Measurements from ENCODE around the gene CTTN.

CTTN gene

GRCh38 chr11:70397983-70398833 lies at the start of gene CTTN:
CTTN (plus strand) TSS chr11:70398529; CDS start chr11:70407298, 8,769 bp downstream.
- DNase-seq (ENCODE audit: low read depth, low spot score): no peak

DNA sequence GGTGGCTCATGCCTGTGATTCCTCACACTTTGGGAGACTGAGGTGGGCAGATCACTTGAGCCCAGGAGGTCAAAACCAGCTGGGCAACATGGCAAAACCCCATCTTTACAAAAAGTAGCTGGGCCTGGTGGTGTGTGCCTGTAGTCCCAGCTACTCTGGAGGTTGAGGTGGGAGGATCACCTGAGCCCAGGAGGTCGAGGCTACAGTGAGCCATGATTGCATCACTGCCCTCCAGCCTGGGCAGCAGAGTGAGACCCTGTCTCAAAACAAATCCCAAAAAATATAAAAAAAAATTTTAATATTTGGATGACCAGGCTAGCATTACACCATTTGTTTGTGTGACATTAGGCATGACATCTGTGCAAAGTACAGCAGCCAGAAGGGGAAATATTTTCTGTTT lies 49.7 kb upstream of the CTTN start:
- DNase-seq (ENCODE audit: low read depth, low spot score): no peak

DNA sequence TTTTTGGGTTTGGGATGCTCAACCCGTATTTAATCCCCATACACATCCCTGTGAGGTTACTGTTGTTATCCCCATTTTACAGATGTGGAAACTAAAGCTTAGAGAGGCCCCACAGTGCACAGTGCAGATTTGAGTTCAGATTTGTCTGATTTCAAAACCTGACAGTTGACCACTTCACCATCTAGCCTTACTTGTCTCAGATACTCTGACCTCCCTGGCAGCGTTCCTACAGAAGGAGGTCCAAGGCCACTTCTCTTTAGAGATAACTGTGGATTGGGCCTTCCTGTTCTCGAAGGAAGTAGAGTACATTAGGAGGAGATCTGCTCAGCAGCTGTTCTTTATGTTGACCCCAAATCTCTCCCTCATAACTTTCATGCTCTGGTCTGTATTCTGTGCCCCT lies 46.7 kb upstream of the CTTN start:
- DNase-seq (ENCODE audit: low read depth, low spot score): no peak

GRCh38 chr11:70352100-70352499 lies 46.2 kb upstream of the CTTN start:
- no peak for DNase-seq (ENCODE audit: low read depth, low spot score)

DNA sequence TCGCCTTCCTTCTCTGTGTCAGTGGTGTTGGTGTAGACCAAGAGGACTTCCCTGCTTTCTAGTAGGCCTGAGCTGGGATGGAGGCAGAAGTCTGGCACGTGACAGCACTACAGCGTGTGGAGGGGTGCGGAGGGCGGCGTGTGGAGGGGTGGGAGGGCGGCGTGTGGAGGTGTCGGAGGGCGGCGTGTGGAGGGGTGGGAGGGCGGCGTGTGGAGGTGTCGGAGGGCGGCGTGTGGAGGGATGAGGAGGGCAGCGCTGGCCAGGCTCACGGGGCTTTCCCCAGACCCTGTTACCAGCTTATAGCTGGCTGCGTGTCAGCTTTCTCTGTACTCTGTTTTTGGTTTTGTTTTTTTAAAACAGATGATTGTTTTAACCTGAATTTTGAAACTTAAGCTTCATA lies 45.7 kb upstream of the CTTN start:
- DNase-seq (ENCODE audit: low read depth, low spot score): no peak

DNA sequence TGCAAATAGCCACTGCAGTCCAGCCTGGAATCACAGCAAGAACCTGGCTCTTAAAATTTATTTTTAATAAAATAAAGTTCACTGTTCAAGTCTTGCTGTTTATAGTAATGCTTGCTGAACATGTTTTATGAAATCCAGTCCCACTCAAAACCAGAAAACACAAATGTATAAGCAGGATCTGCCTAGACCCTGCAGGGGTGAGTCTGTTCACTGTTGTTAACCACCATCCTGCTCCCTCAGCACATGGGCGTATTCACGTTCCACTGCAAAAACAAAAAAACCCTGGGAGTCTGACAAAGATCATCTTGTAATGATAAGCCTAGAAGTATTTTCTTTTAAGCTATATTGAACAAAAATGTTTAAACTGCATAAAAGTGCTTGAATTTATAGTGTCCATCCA lies 45.0 kb upstream of the CTTN start:
- DNase-seq (ENCODE audit: low read depth, low spot score): no peak

GRCh38 chr11:70353900-70354568 lies 44.3 kb upstream of the CTTN start:
- no peak for DNase-seq (ENCODE audit: low read depth, low spot score)

DNA sequence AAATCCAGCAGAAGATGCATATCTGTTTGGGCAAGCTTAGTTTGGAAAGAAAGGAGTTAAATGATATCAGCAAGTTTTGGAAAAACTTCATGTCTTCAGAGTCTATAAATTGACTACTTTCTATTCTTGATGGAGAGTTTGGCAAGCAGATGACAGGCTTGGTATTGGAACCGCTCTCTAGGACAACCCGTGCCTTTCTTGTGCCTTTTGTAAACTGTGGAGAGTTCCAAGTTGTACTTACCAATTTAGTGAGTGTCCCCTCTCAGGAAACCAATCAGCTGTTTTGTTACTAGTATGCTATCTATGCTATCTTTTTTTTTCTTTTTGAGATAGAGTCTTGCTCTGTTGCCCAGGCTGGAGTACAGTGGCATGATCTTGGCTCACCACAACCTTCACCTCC lies 43.7 kb upstream of the CTTN start:
- DNase-seq (ENCODE audit: low read depth, low spot score): no peak

DNA sequence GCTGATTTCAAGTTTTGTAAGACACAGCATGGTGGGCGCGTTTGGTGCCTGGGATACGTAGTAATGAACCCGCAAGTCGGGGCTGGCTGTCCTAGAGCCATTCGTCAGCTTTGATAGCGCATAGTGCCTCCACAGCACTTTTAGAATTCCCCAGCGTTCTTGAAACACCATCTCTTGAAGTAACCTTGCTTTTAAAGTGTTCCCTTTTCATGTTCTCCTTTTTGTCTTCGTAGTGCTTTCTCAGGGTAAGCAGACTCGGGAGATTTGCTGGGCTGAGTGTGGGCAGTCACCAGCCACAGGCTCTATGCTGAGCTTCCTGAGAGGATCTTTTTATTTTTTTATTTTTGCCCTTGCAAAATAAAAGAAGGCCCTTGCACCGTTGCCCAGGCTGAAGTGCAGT lies 39.6 kb upstream of the CTTN start:
- DNase-seq (ENCODE audit: low read depth, low spot score): no peak

- DNase-seq (ENCODE audit: low read depth, low spot score): no peak
Observed at GRCh38 chr11:70359451-70360205, 38.7 kb upstream of the CTTN start.

DNA sequence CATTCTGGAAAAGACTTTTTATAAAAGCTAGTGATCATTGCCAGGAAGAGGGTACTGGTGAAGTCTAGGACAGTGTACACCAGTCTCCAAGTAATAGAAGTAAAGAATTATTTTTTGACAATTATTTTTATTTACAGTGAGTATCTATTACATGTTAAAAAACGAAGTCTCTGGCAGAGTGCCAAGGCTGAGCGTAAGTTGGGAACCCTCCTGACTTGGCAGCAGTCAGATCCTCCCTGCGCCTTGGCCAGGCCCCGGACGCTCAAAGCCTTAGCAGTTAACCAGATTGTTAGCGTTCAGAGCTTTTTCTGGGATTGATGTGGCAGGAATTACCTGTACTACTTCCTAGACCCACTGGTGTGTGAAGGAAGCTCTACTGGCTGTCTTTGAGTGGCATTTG lies 38.1 kb upstream of the CTTN start:
- no peak for DNase-seq (ENCODE audit: low read depth, low spot score)

DNA sequence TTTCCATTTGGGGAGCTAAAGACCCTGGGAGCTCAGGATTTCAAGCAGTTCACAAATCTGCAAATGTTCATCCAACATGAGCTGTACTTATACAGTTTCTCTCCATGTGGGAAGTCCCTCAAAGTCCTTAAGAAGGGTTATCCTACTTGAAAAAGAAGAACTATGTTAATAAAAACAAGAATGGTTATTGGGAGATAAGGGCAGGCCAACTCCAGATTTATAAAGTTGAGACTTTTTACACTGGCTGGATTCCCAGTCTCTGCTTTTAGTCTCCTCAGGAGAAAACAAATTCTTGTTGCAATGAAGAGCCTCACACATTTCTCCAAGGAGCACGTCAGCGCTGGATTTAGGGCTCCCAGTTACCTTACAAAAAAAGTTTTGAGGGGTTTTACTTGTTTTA lies 34.2 kb upstream of the CTTN start:
- DNase-seq (ENCODE audit: low read depth, low spot score): no peak

DNA sequence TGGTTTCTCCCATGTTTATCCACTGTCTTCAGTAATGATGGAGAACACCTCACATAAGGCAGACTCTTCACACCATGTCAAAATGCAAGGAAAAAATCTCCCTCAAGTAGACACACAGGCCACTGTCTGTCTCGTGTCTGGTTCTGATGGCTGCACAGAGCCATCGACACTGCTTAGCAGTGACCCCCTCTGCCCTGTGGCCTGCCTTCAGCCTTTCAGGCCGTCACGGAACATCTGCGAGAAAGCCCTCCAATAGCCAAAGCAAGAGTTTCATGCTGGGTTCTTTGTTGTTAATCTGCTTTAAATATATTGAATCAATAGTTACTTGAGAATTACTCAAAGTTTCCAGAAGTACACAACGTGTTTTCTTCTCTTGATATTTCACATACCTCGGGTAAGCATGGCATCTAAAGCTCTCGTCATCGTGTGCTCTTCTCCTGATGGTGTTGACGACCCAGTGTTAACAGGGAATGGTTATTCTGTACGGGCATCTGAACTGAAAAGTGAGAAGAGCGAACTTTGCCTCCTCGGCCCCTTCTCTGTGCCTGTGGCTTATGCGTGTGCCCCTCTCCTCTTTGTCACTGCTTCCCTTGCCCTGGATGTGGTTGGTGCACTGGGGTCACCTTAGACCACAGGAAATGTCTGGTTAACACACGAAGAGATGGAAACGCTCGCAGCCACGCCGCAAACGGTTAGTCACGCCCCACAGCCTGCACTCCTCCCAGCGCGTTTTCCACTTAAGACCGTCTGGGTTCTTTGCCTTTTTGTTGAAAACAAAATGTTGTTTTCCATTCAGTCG lies 33.4 kb upstream of the CTTN start:
- no peak for DNase-seq (ENCODE audit: low read depth, low spot score)

DNA sequence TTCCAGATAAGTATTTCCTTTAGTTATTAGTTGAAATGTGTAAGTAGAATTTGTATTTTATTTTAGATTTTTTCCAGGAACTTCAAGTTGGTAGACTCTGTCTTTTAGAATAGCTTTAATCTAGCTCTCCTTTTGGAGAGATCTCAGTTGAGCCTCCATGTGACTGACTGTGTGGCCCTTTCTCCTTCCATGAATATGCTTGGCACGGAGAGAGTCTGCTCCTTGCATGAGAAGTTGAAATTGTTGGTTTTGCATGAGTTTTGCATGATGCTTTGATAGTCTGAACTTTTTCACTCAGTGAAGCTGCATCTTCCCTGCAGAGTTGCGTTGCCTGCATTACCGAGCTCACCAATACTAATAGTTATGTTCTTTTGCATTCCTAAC lies 32.8 kb upstream of the CTTN start:
- DNase-seq (ENCODE audit: low read depth, low spot score): no peak

- DNase-seq (ENCODE audit: low read depth, low spot score): no peak
Observed at GRCh38 chr11:70367071-70367470, 31.3 kb upstream of the CTTN start.

DNA sequence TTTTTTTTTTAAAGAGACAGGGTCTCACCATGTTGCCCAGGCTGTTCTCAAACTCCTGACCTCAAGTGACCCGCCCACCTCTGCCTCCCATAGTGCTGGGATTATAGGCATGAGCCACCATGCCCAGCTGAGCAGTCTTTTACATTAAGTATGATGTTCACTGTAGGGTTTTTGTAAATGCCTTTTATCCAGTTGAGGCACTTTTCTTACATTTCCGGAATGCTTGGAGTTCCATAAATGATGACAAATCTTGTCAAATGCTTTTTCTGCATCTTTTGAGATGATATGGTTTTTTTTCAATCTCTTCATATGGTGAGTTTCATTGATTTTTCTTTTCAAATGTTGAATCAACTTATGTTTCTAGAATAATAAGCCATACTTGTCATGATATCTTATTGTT lies 29.4 kb upstream of the CTTN start:
- DNase-seq (ENCODE audit: low read depth, low spot score): no peak

GRCh38 chr11:70371241-70371640 lies 27.1 kb upstream of the CTTN start:
- no peak for DNase-seq (ENCODE audit: low read depth, low spot score)

DNA sequence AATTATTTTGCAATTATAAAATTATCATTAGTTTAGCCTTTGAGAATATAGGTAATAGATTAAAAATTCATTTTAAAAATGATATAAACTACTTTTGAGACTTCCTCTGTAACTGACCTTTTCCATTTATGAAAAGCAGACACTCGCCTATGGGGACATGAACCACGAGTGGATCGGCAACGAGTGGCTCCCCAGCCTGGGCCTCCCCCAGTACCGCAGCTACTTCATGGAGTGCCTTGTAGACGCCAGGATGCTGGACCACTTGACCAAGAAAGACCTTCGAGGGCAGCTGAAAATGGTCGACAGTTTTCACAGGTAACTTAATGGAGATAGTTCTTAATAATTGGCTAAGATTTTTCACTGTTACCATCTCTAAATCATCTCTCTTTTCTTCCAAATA lies 26.3 kb upstream of the CTTN start:
- DNase-seq (ENCODE audit: low read depth, low spot score): no peak

- DNase-seq (ENCODE audit: low read depth, low spot score): no peak
Observed at GRCh38 chr11:70376621-70377020, 21.7 kb upstream of the CTTN start.

DNA sequence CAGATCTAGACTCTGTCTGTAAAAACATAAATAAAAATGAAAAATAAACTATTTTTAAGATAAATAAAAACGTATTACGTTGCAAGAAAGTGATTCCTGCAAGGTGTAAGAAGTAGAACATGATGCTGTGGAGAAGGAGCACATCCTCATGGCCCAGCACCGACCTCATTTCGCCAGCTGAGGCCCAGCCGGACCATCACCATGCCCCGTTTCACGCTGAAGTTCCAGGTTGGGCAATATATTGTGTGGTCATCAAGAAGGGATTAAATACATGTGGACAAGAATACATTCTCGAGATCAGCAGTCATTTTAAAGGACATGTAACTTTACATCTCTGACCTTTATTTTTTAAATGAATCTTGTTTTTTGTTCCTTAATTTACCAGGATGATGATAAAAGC lies 20.7 kb upstream of the CTTN start:
- DNase-seq (ENCODE audit: low read depth, low spot score): no peak

- no peak for DNase-seq (ENCODE audit: low read depth, low spot score)
Observed at GRCh38 chr11:70378506-70379134, 19.7 kb upstream of the CTTN start.

Measured in iPS DF 19.7 (cell line).